ENCODE data around the gene EVA1A. TPM values are rescaled to one million over a fixed set of nuclear protein-coding genes. Genes with fewer than 3 reads are reported as not detected.

Gene EVA1A
- polyA plus RNA-seq, 3 donors: not detected

DNA sequence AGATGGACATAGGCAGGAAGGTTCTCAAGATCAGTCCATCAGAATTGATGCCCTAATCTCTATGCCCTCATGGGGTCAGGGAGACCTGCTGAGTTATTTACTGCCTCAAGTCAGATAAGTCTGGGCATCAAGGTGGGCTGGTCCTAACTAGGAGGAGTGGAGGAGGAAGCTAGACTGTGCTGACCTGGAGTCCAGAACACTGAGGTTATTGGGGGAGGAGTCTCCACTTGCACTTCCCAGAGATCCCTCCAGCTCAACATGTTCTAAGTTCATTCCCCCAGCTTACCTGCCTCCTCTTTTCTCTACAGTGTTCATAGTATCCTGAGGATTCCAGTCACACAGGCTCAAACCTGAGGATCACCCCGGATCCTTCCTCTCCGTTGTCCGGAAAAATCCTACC is 19.3 kb downstream of the EVA1A start:
- H3K36me3 Mint-ChIP-seq: no peaks in the 10 kb centered on the region
- H3K9me3 Mint-ChIP-seq: peaks cover 0 to 3% (median 0%) of the 10 kb centered on the region in 7 donors
- H3K27ac Mint-ChIP-seq: no peak overlapping the region

GRCh38 chr2:75540994-75541393 is 19.7 kb downstream of the EVA1A start:
- Mint-ChIP-seq H3K27ac (no peak overlapping the region), H3K4me3 (no peak overlapping the region), H3K9me3 (peaks cover 0 to 3% (median 0%) of the 10 kb centered on the region in 7 donors), H3K27me3 (ENCODE audit: low read depth in 3 of 3) (peaks cover 3 to 7% (median 6%) of the 10 kb centered on the region in 3 donors), H3K4me1 (no peaks in the 10 kb centered on the region), H3K36me3 (no peaks in the 10 kb centered on the region)
- intact Hi-C loops (cut with micrococcal nuclease): no loop called here
- Histone ChIP-seq H3K9ac (ENCODE audit: insufficient read depth, low read length, poor library complexity, severe bottlenecking) (no peak overlapping the region), H3K79me2 (ENCODE audit: insufficient read depth, low read length) (no peaks in the 10 kb centered on the region), H4K20me1 (ENCODE audit: insufficient read depth, low read length) (no peaks in the 10 kb centered on the region), H3K4me2 (replicated peaks; ENCODE audit: extremely low read depth, low read length, poor library complexity, severe bottlenecking) (no peak overlapping the region), H3K4me3 (replicated peaks in 1 of 3; ENCODE audit: low read depth in 2 of 3, low read length in 3 of 3) (no peak overlapping the region), H3K4me1 (ENCODE audit: control insufficient read depth in 1 of 2, insufficient read depth in 2 of 2, low read length in 2 of 2) (no peaks in the 10 kb centered on the region), H3K27me3 (ENCODE audit: control insufficient read depth in 2 of 2, insufficient read depth in 2 of 2, low read length in 2 of 2) (no peaks in the 10 kb centered on the region), H3K9me3 (replicated peaks in 1 of 2; ENCODE audit: control insufficient read depth in 1 of 2, insufficient read depth in 1 of 2, low read length in 2 of 2) (no peaks in the 10 kb centered on the region), H3K27ac (ENCODE audit: low read depth in 1 of 2, low read length in 2 of 2) (no peak overlapping the region), H3K36me3 (replicated peaks in 1 of 2; ENCODE audit: control insufficient read depth in 1 of 2, insufficient read depth in 2 of 2, low read length in 2 of 2) (no peaks in the 10 kb centered on the region), H2AFZ (ENCODE audit: insufficient read depth, low read depth, low read length, poor library complexity, severe bottlenecking) (no peak overlapping the region)
- WGBS (ENCODE audit: insufficient coverage): 88% methylated on average over 3 of the region's 4 CpGs
- TF ChIP-seq, protein P1, sequence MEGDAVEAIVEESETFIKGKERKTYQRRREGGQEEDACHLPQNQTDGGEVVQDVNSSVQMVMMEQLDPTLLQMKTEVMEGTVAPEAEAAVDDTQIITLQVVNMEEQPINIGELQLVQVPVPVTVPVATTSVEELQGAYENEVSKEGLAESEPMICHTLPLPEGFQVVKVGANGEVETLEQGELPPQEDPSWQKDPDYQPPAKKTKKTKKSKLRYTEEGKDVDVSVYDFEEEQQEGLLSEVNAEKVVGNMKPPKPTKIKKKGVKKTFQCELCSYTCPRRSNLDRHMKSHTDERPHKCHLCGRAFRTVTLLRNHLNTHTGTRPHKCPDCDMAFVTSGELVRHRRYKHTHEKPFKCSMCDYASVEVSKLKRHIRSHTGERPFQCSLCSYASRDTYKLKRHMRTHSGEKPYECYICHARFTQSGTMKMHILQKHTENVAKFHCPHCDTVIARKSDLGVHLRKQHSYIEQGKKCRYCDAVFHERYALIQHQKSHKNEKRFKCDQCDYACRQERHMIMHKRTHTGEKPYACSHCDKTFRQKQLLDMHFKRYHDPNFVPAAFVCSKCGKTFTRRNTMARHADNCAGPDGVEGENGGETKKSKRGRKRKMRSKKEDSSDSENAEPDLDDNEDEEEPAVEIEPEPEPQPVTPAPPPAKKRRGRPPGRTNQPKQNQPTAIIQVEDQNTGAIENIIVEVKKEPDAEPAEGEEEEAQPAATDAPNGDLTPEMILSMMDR (IDR thresholded peaks at IDR 0.05): no peak
- no peak for DNase-seq

More for the DNA sequence above, 19.3 kb downstream of the EVA1A start:
- no peak overlapping the region for H3K9ac ChIP-seq (ENCODE audit: insufficient read depth, low read length, poor library complexity, severe bottlenecking)
- no peaks in the 10 kb centered on the region for H3K4me1 ChIP-seq (ENCODE audit: control insufficient read depth in 1 of 2, insufficient read depth in 2 of 2, low read length in 2 of 2)
- TF ChIP-seq, protein P1 (IDR thresholded peaks at IDR 0.05): no peak
- no peaks in the 10 kb centered on the region for H3K27me3 ChIP-seq (ENCODE audit: control insufficient read depth in 2 of 2, insufficient read depth in 2 of 2, low read length in 2 of 2)
- no peaks in the 10 kb centered on the region for H3K79me2 ChIP-seq (ENCODE audit: insufficient read depth, low read length)
- H3K27ac ChIP-seq (ENCODE audit: low read depth in 1 of 2, low read length in 2 of 2): no peak overlapping the region
- no peaks in the 10 kb centered on the region for H4K20me1 ChIP-seq (ENCODE audit: insufficient read depth, low read length)
- H3K4me3 Mint-ChIP-seq: no peak overlapping the region
- H3K36me3 ChIP-seq (replicated peaks in 1 of 2; ENCODE audit: control insufficient read depth in 1 of 2, insufficient read depth in 2 of 2, low read length in 2 of 2): no peaks in the 10 kb centered on the region
- no peak overlapping the region for H2AFZ ChIP-seq (ENCODE audit: insufficient read depth, low read depth, low read length, poor library complexity, severe bottlenecking)
- WGBS (ENCODE audit: insufficient coverage): 90% methylated on average over 2 of the region's 3 CpGs
- H3K9me3 ChIP-seq (replicated peaks in 1 of 2; ENCODE audit: control insufficient read depth in 1 of 2, insufficient read depth in 1 of 2, low read length in 2 of 2): no peaks in the 10 kb centered on the region
- no peak overlapping the region for H3K4me2 ChIP-seq (replicated peaks; ENCODE audit: extremely low read depth, low read length, poor library complexity, severe bottlenecking)
- no peak overlapping the region for H3K4me3 ChIP-seq (replicated peaks in 1 of 3; ENCODE audit: low read depth in 2 of 3, low read length in 3 of 3)
- H3K27me3 Mint-ChIP-seq (ENCODE audit: low read depth in 3 of 3): peaks cover 3 to 7% (median 6%) of the 10 kb centered on the region in 3 donors
- no peaks in the 10 kb centered on the region for H3K4me1 Mint-ChIP-seq
- DNase-seq: no peak
- intact Hi-C loops (cut with micrococcal nuclease): no loop called here

Measured in CD14-positive monocyte (primary cell).